Measurements from ENCODE around the gene CADPS2.

- no peak for TF ChIP-seq CTCF (IDR thresholded peaks at IDR 0.05 in 2 of 3, conservative IDR thresholded peaks at IDR 0.05 in 1 of 3; ENCODE audit: control insufficient read depth in 2 of 3, extremely low read depth in 1 of 3, insufficient read depth in 1 of 3, low read depth in 3 of 3, low read length in 3 of 3)
- TF ChIP-seq EP300 (IDR thresholded peaks at IDR 0.05; ENCODE audit: borderline replicate concordance in 1 of 2, control insufficient read depth in 1 of 2, low read depth in 2 of 2, low read length in 2 of 2), result no peak
- no peak for TF ChIP-seq STAT1 (conservative IDR thresholded peaks at IDR 0.05)
- TF ChIP-seq ZBTB11 (CRISPR knock-in tag; IDR thresholded peaks at IDR 0.05), result no peak
- TF ChIP-seq TBL1XR1 (IDR thresholded peaks at IDR 0.05; ENCODE audit: low read depth, low read length), result no peak
- TF ChIP-seq GABPA (IDR thresholded peaks at IDR 0.05; ENCODE audit: low read depth), result no peak
- no peak for TF ChIP-seq RFX5 (IDR thresholded peaks at IDR 0.05; ENCODE audit: low read depth, low read length)
- no peak for TF ChIP-seq POLR2A (IDR thresholded peaks at IDR 0.05; ENCODE audit: low read depth, low read length)
- no peak for TF ChIP-seq E2F4 (IDR thresholded peaks at IDR 0.05; ENCODE audit: low read depth, low read length)
- TF ChIP-seq SMC3 (IDR thresholded peaks at IDR 0.05; ENCODE audit: borderline replicate concordance, low read length), result no peak
- TF ChIP-seq CHD2 (IDR thresholded peaks at IDR 0.05; ENCODE audit: borderline replicate concordance, low read depth, low read length), result no peak
- TF ChIP-seq NFIC (IDR thresholded peaks at IDR 0.05; ENCODE audit: low read depth, low read length), result no peak
- no peak for TF ChIP-seq CBX5 (IDR thresholded peaks at IDR 0.05; ENCODE audit: low read depth)
Measured at GRCh38 chr7:122425731-122426130, 460.5 kb downstream of the CADPS2 start.
